Activated effector memory CD4-positive, alpha-beta T cell treated with anti-CD3 and anti-CD28 coated beads, Interleukin-2, amount 50 U/mL, for 16 hours (primary cell): ENCODE data around the gene ISYNA1.
A peak's percentile ranks its signal among the peaks of the same experiment; 100 is the strongest.

Source experiments
- DNase-seq: peaks from one replicate; pipeline ENCODE4 v3.0.0-alpha.2; 2020

Gene ISYNA1

GRCh38 chr19:18390065-18390907, 47.6 kb downstream of the ISYNA1 start:
- no peak for DNase-seq

GRCh38 chr19:18389726-18390064, 48.2 kb downstream of the ISYNA1 start:
- no peak for DNase-seq

GRCh38 chr19:18388960-18389725, 48.8 kb downstream of the ISYNA1 start:
- no peak for DNase-seq

GRCh38 chr19:18388100-18388959, 49.6 kb downstream of the ISYNA1 start:
- peak; percentile 93 for DNase-seq

- no peak for DNase-seq
Measured at GRCh38 chr19:18386543-18387271, 51.2 kb downstream of the ISYNA1 start.

GRCh38 chr19:18385675-18386542, 52.0 kb downstream of the ISYNA1 start, which contains the start of gene GDF15:
TSS of gene GDF15 (plus strand) at chr19:18386158. CDS start at chr19:18386190, 32 bp downstream.
- peak; percentile 71 for DNase-seq

- no peak for DNase-seq
Measured at GRCh38 chr19:18385359-18385674, 52.6 kb downstream of the ISYNA1 start.

- DNase-seq: no peak
Measured at GRCh38 chr19:18384775-18385174, 53.2 kb downstream of the ISYNA1 start.
